PC-3 (cell line): ENCODE results near the gene TRPM7. TPM values are rescaled to one million over a fixed set of nuclear protein-coding genes. Genes with fewer than 3 reads are reported as not detected.
"Not testable (repeated sequence)": the region's sequence is repeated elsewhere in the genome, so short reads cannot be mapped to it uniquely, and the experiment has no call there.

ENCODE experiments used
- ATAC-seq: fragments of 200-7000 bp; cut with Tn5 transposase; 2 replicates; pipeline ENCODE4 v1.9.1; 2020; ENCODE audit warnings: mild to moderate bottlenecking, moderate library complexity
- BruUV-seq: library from RNA; stranded (reverse); fragments of 400-500 nt; replicated peaks from 2 replicates; lab custom pipeline; 2021; lab: Mats Ljungman, UMichigan
- CTCF ChIA-PET: fragments of 300-600 bp; sonication (Branson Sonifier 250); formaldehyde crosslinking; loops from one replicate; lab custom pipeline; 2022; ENCODE audit warnings: antibody characterized with exemption; lab: Charles Lee
- POLR2A ChIA-PET: fragments of 300-600 bp; sonication (Branson Sonifier 250); formaldehyde crosslinking; loops from one replicate; lab custom pipeline; 2022; ENCODE audit warnings: antibody characterized with exemption; ENCODE audit not compliant: unreplicated experiment; lab: Charles Lee
- DNase-seq: peaks from one replicate; pipeline ENCODE4 v3.0.0-alpha.2; 2015
- H2AFZ ChIP-seq: fragments of 300-600 bp; sonication (generic); 2 replicates; pipeline ENCODE4 v1.6.0; 2016; ENCODE audit warnings: antibody characterized with exemption, low read length
- H3F3A ChIP-seq: fragments of 300-600 bp; sonication (generic); one replicate; pipeline ENCODE4 v1.6.0; 2017; ENCODE audit warnings: antibody characterized with exemption, low read length, control low read depth, mild to moderate bottlenecking; ENCODE audit not compliant: unreplicated experiment
- H3K27ac ChIP-seq: fragments of 300-600 bp; sonication (generic); 2 replicates; pipeline ENCODE4 v1.5.1; 2016; ENCODE audit warnings: mild to moderate bottlenecking, low read length
- H3K27me3 ChIP-seq: fragments of 300-600 bp; sonication (generic); 2 replicates; pipeline ENCODE4 v1.6.1; 2016; ENCODE audit warnings: low read length, mixed read lengths
- H3K36me3 ChIP-seq: fragments of 300-600 bp; sonication (generic); 2 replicates; pipeline ENCODE4 v1.6.1; 2016; ENCODE audit warnings: low read depth, mixed run types, low read length, mixed read lengths
- H3K4me1 ChIP-seq: fragments of 300-600 bp; sonication (generic); 2 replicates; pipeline ENCODE4 v1.5.1; 2016; ENCODE audit warnings: low read length; ENCODE audit not compliant: insufficient read depth
- H3K4me2 ChIP-seq: fragments of 300-600 bp; sonication (generic); 2 replicates; pipeline ENCODE4 v1.6.0; 2016; ENCODE audit warnings: low read length
- H3K4me3 ChIP-seq: fragments of 300-600 bp; sonication (generic); 2 replicates; pipeline ENCODE4 v1.5.1; 2016; ENCODE audit warnings: mild to moderate bottlenecking, low read length, mixed read lengths
- H3K79me2 ChIP-seq: fragments of 300-600 bp; sonication (generic); 2 replicates; pipeline ENCODE4 v1.6.1; 2017; ENCODE audit warnings: low read length, mixed read lengths
- H3K9ac ChIP-seq: fragments of 300-600 bp; sonication (generic); 2 replicates; pipeline ENCODE4 v1.6.0; 2016; ENCODE audit warnings: mild to moderate bottlenecking, low read length
- H3K9me2 ChIP-seq: fragments of 300-600 bp; sonication (generic); replicated peaks from 2 replicates; pipeline ENCODE4 v1.6.1; 2016; ENCODE audit warnings: mixed run types, low read length, mixed read lengths
- H3K9me3 ChIP-seq: fragments of 300-600 bp; sonication (generic); 2 replicates; pipeline ENCODE4 v1.6.1; 2016; ENCODE audit warnings: low read length, mixed read lengths
- H4K20me1 ChIP-seq: fragments of 300-600 bp; sonication (generic); 2 replicates; pipeline ENCODE4 v1.6.1; 2016; ENCODE audit warnings: low read length, mixed read lengths
- CTCF ChIP-seq: fragments of 300-600 bp; sonication (generic); conservative IDR thresholded peaks from 2 replicates; pipeline ENCODE4 v1.5.1; 2017; ENCODE audit warnings: antibody characterized with exemption, low read depth, mild to moderate bottlenecking, low read length
- EZH2 ChIP-seq: fragments of 300-600 bp; sonication (generic); IDR thresholded peaks from one replicate; pipeline ENCODE4 v1.6.1; 2017; ENCODE audit warnings: antibody characterized with exemption, mild to moderate bottlenecking, low read length; ENCODE audit not compliant: unreplicated experiment
- EZH2phosphoT487 ChIP-seq: fragments of 300-600 bp; sonication (generic); IDR thresholded peaks from 2 replicates; pipeline ENCODE4 v1.6.1; 2018; ENCODE audit warnings: mild to moderate bottlenecking, antibody characterized with exemption, low read length, borderline replicate concordance
- intact Hi-C: fragments of 100-400 bp; cut with micrococcal nuclease; formaldehyde crosslinking; loops from 2 replicates; pipeline ENCODE4 v1.9.0; 2023
- total RNA-seq: library from RNA; depleted of rRNA; stranded (reverse); fragments of >200 nt; gene quantifications from 2 replicates; pipeline ENCODE4 v1.2.3, GENCODE V29; 2014

The TRPM7 gene
- total RNA-seq, 1 experiment from 2014 or later: 13.3 TPM

- CTCF ChIA-PET: no interaction called here
- H3K27me3 ChIP-seq: no peaks in the 10 kb centered on the region
- peaks cover 7% of the 10 kb centered on the region; the same call in 1 of the 2 replicates for H3K36me3 ChIP-seq
- H2AFZ ChIP-seq: no peak overlapping the region
- TF ChIP-seq EZH2: no peak
- TF ChIP-seq CTCF: no peak
- no peak for TF ChIP-seq EZH2phosphoT487
- no peaks in the 10 kb centered on the region for H3K9me2 ChIP-seq
- no TSS peak for BruUV-seq
- intact Hi-C loops: no loop called here
- no peaks in the 10 kb centered on the region for H3K79me2 ChIP-seq
- H3K4me3 ChIP-seq: no peak overlapping the region
- POLR2A ChIA-PET: no interaction called here
- H3K9ac ChIP-seq: no peak overlapping the region
- H3F3A ChIP-seq: no peaks in the 10 kb centered on the region
- H4K20me1 ChIP-seq: no peaks in the 10 kb centered on the region
- ATAC-seq (no peak), DNase-seq (no peak)
- no peak overlapping the region for H3K4me2 ChIP-seq
- no peaks in the 10 kb centered on the region for H3K4me1 ChIP-seq
- H3K9me3 ChIP-seq: no peaks in the 10 kb centered on the region
- no peak overlapping the region for H3K27ac ChIP-seq
These were observed 73.0 kb downstream of the TRPM7 start for GRCh38 chr15:50613600-50613999.

GRCh38 chr15:50607129-50607528 lies 79.5 kb downstream of the TRPM7 start:
- Histone ChIP-seq H3K4me1 (no peaks in the 10 kb centered on the region), H3K4me3 (no peak overlapping the region), H3K79me2 (no peaks in the 10 kb centered on the region), H3K9me3 (no peaks in the 10 kb centered on the region), H3K9ac (no peak overlapping the region), H3K27ac (no peak overlapping the region), H3K9me2 (no peaks in the 10 kb centered on the region), H3K27me3 (no peaks in the 10 kb centered on the region), H3K4me2 (no peak overlapping the region), H3K36me3 (peaks cover 14% of the 10 kb centered on the region), H2AFZ (no peak overlapping the region), H4K20me1 (no peaks in the 10 kb centered on the region), H3F3A (no peaks in the 10 kb centered on the region)
- no peak for ATAC-seq
- no peak for TF ChIP-seq CTCF
- ChIA-PET POLR2A (no interaction called here), CTCF (no interaction called here)
- intact Hi-C loops: no loop called here
- no peak for DNase-seq
- BruUV-seq: no TSS peak

GRCh38 chr15:50605462-50605861 lies 81.1 kb downstream of the TRPM7 start:
- H3K9me3 ChIP-seq: no peaks in the 10 kb centered on the region
- H3K4me1 ChIP-seq: no peaks in the 10 kb centered on the region
- ATAC-seq (no peak), DNase-seq (no peak)
- H3K9me2 ChIP-seq: no peaks in the 10 kb centered on the region
- POLR2A ChIA-PET: no interaction called here
- H3K79me2 ChIP-seq: no peaks in the 10 kb centered on the region
- H3K9ac ChIP-seq: no peak overlapping the region
- H3K27ac ChIP-seq: no peak overlapping the region
- no peak overlapping the region for H3K4me3 ChIP-seq
- H3K36me3 ChIP-seq: peaks cover 14% of the 10 kb centered on the region
- H3F3A ChIP-seq: no peaks in the 10 kb centered on the region
- H3K4me2 ChIP-seq: no peak overlapping the region
- intact Hi-C loops: no loop called here
- no peak for TF ChIP-seq EZH2phosphoT487
- no peak for TF ChIP-seq EZH2
- TF ChIP-seq CTCF: no peak
- H3K27me3 ChIP-seq: no peaks in the 10 kb centered on the region
- H4K20me1 ChIP-seq: no peaks in the 10 kb centered on the region
- H2AFZ ChIP-seq: no peak overlapping the region
- BruUV-seq: no TSS peak
- CTCF ChIA-PET: no interaction called here

- H3K27ac ChIP-seq, H3K9ac ChIP-seq, POLR2A ChIA-PET, H3K4me3 ChIP-seq, H3K4me2 ChIP-seq, H4K20me1 ChIP-seq, H3F3A ChIP-seq, H3K9me2 ChIP-seq, DNase-seq, intact Hi-C loops, BruUV-seq, H2AFZ ChIP-seq, H3K79me2 ChIP-seq, H3K36me3 ChIP-seq, H3K9me3 ChIP-seq, CTCF ChIA-PET, ATAC-seq, H3K27me3 ChIP-seq, H3K4me1 ChIP-seq: not testable (repeated sequence)
These were observed 84.6 kb downstream of the TRPM7 start for GRCh38 chr15:50602028-50602427.
